PFSK-1 (cell line): ENCODE measurements around the gene SLC25A14.

Source experiments
- POLR2AphosphoS5 ChIP-seq: IDR thresholded peaks from 2 replicates; pipeline ENCODE4 v1.6.1; 2012; ENCODE audit warnings: low read depth, mild to moderate bottlenecking, control low read depth, low read length, moderate library complexity
- TAF1 ChIP-seq: IDR thresholded peaks from 2 replicates; pipeline ENCODE4 v1.6.1; 2012; ENCODE audit warnings: low read length, control low read depth, borderline replicate concordance; ENCODE audit not compliant: insufficient read depth
- TF ChIP-seq, protein P1 (sequence below), 2 experiments: IDR thresholded peaks; 2 replicates each; pipeline versions ENCODE4 v1.6.1 to v1.8.0; 2011 to 2012; ENCODE audit warnings: low read depth in 2 of 2, low read length in 2 of 2, control low read depth in 1 of 2, inconsistent platforms in 1 of 2, mild to moderate bottlenecking in 1 of 2, moderate library complexity in 1 of 2; ENCODE audit not compliant: insufficient read depth in 1 of 2

GRCh38 chrX:130347321-130347720 lies 7.6 kb downstream of the SLC25A14 start:
- TF ChIP-seq TAF1: no peak
- TF ChIP-seq, protein P1, sequence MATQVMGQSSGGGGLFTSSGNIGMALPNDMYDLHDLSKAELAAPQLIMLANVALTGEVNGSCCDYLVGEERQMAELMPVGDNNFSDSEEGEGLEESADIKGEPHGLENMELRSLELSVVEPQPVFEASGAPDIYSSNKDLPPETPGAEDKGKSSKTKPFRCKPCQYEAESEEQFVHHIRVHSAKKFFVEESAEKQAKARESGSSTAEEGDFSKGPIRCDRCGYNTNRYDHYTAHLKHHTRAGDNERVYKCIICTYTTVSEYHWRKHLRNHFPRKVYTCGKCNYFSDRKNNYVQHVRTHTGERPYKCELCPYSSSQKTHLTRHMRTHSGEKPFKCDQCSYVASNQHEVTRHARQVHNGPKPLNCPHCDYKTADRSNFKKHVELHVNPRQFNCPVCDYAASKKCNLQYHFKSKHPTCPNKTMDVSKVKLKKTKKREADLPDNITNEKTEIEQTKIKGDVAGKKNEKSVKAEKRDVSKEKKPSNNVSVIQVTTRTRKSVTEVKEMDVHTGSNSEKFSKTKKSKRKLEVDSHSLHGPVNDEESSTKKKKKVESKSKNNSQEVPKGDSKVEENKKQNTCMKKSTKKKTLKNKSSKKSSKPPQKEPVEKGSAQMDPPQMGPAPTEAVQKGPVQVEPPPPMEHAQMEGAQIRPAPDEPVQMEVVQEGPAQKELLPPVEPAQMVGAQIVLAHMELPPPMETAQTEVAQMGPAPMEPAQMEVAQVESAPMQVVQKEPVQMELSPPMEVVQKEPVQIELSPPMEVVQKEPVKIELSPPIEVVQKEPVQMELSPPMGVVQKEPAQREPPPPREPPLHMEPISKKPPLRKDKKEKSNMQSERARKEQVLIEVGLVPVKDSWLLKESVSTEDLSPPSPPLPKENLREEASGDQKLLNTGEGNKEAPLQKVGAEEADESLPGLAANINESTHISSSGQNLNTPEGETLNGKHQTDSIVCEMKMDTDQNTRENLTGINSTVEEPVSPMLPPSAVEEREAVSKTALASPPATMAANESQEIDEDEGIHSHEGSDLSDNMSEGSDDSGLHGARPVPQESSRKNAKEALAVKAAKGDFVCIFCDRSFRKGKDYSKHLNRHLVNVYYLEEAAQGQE (IDR thresholded peaks at IDR 0.05; ENCODE audit: insufficient read depth in 1 of 2, low read depth in 2 of 2, low read length in 2 of 2): no peak
- TF ChIP-seq POLR2AphosphoS5: no peak
